CD4-positive, alpha-beta memory T cell (primary cell): ENCODE data around the gene KCNQ1. TPM values are rescaled to one million over a fixed set of nuclear protein-coding genes. Genes with fewer than 3 reads are reported as not detected.
A peak's percentile ranks its signal among the peaks of the same experiment; 100 is the strongest.

Experiments used
- CTCF ChIA-PET: fragments of 350-600 bp; sonication (Branson Sonifier 250); formaldehyde crosslinking; loops from one replicate; lab custom pipeline; 2021; ENCODE audit warnings: inconsistent platforms; ENCODE audit not compliant: partially characterized antibody; lab: Charles Lee
- POLR2A ChIA-PET: fragments of 350-600 bp; sonication (Branson Sonifier 250); formaldehyde crosslinking; loops from one replicate; lab custom pipeline; 2021; ENCODE audit not compliant: partially characterized antibody; lab: Charles Lee
- DNase-seq, 5 donors: peaks; one replicate each; pipeline versions ENCODE4 v3.0.0 to v3.0.0-alpha.2; 2020 to 2022; ENCODE audit warnings: mixed read lengths in 1 of 5
- H3K27ac ChIP-seq: one replicate; pipeline ENCODE4 v1.7.0; 2013; ENCODE audit warnings: low read depth, low read length
- H3K27me3 ChIP-seq: 2 replicates; pipeline ENCODE4 v1.7.0; 2013; ENCODE audit warnings: mild to moderate bottlenecking, low read length, moderate library complexity; ENCODE audit not compliant: insufficient read depth
- H3K36me3 ChIP-seq: 2 replicates; pipeline ENCODE4 v1.7.0; 2013; ENCODE audit warnings: mild to moderate bottlenecking, low read length, moderate library complexity; ENCODE audit not compliant: insufficient read depth
- H3K4me1 ChIP-seq: 2 replicates; pipeline ENCODE4 v1.7.0; 2013; ENCODE audit warnings: mild to moderate bottlenecking, low read length, moderate library complexity; ENCODE audit not compliant: insufficient read depth
- H3K4me3 ChIP-seq, 2 donors: one replicate each; pipeline ENCODE4 v1.7.0; 2013; ENCODE audit warnings: low read length in 2 of 2, mild to moderate bottlenecking in 1 of 2
- H3K9me3 ChIP-seq, 2 donors: one replicate each; pipeline ENCODE4 v1.7.0; 2013; ENCODE audit warnings: low read length in 2 of 2, control low read depth in 1 of 2; ENCODE audit not compliant: control insufficient read depth in 1 of 2
- H3K27ac Mint-ChIP-seq, 7 donors: one replicate each; pipeline ENCODE4 v1.8.0; 2020 to 2021; ENCODE audit warnings: mixed read lengths in 7 of 7, mild to moderate bottlenecking in 6 of 7, inconsistent platforms in 3 of 7, moderate library complexity in 3 of 7
- H3K27me3 Mint-ChIP-seq, 2 donors: one replicate each; pipeline ENCODE4 v1.8.0; 2020 to 2021; ENCODE audit warnings: mixed read lengths in 2 of 2
- H3K36me3 Mint-ChIP-seq, 2 donors: one replicate each; pipeline ENCODE4 v1.8.0; 2020 to 2021; ENCODE audit warnings: mixed read lengths in 2 of 2, inconsistent platforms in 1 of 2, mild to moderate bottlenecking in 1 of 2
- H3K4me1 Mint-ChIP-seq, 4 donors: one replicate each; pipeline ENCODE4 v1.8.0; 2020 to 2021; ENCODE audit warnings: mixed read lengths in 4 of 4, mild to moderate bottlenecking in 1 of 4
- H3K4me3 Mint-ChIP-seq, 8 donors: one replicate each; pipeline ENCODE4 v1.8.0; 2020 to 2021; ENCODE audit warnings: mixed read lengths in 8 of 8, mild to moderate bottlenecking in 7 of 8, moderate library complexity in 6 of 8, inconsistent platforms in 3 of 8
- H3K9me3 Mint-ChIP-seq, 8 donors: one replicate each; pipeline ENCODE4 v1.8.0; 2020 to 2021; ENCODE audit warnings: mixed read lengths in 8 of 8, mild to moderate bottlenecking in 5 of 8, inconsistent platforms in 3 of 8, moderate library complexity in 1 of 8
- intact Hi-C: fragments of 100-400 bp; cut with micrococcal nuclease; formaldehyde crosslinking; loops from one replicate; pipeline ENCODE4 v1.15.1; 2023
- polyA plus RNA-seq, 2 donors: library from polyadenylated mRNA; unstranded; fragments of 300-500 nt; fragmentation: Illumina TruSeq; gene quantifications; one replicate each; pipeline ENCODE4 v1.2.3, GENCODE V29; 2021
- total RNA-seq, 2 experiments: library from RNA; stranded (reverse); gene quantifications; one replicate each; pipeline ENCODE4 v1.2.3, GENCODE V29; 2021

The KCNQ1 gene
- total and polyA plus RNA-seq, 4 experiments from 2014 or later = 5.4 to 21.7 (median 21.5) TPM

DNA sequence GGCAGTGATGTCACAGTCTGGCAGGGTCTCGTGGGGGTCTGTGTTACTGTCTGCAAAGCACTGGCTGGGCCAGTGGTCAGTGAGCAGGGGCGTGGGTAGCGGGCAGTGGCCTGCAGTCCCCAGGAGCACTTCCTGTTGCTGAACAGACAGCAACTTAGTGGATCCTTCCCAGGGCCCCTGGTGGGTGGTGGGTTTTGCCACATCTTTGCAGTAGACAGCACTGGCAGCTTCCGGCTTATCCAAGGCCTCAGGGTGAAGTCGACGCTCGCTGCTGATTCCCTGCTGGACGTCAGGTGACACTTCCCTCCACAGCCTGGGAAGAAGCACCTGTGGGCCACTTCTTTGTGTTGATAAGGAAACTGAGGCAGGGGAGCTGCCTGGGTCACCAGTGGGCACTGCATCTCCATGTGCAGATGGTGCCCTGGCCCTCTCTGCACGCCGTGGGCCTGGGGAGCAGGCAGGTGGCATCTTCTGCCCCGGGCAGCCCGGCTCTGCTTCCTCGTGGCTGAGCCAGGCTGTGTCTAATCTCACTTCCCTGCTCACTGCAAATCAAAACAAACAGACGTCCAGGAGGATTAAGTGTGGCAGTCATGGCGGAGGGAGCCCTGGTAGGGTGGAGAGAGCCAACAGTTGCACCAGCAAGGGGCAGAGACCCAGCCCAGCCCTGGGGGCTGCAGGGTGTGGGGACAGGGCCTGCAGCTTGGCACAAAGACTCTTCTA, 79.8 kb downstream of the KCNQ1 start:
- POLR2A ChIA-PET = no interaction called here
- H3K27me3 Mint-ChIP-seq = no peaks in the 10 kb centered on the region
- intact Hi-C loops = no loop called here

DNA sequence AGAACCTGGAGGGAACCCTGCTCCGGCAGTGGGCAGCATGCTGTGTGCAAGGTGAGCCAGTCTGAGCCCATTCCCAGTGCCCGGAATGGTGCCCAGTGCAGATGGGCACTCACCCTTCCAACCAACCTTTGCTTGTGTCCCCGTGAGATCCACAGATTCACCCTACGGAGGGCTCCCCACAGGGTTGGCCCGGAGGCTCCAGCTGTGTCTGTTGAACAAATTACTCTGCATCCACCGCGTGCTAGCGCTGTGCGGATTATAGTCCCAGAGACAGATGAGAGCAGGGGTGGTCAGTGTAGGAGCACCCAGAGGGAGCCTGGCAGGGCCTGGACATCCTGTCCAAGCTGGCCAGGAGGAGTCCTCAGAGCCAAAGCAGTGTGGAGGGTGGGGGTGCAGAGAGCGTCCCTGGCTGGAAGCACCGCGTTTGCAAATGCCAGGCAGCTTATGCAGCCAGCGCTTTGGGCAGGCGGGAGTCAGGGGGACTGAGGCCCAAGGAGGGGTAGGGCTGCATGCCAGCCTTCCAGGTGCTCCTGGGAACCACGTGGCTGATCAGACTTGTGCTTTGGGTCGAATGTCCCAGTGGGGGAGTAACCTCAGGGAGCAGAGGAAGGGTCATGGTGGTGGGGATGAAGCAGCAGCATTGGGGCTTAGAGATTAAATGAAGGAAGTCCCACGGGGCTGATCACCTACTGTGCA, 80.5 kb downstream of the KCNQ1 start:
- Mint-ChIP-seq H3K27me3 (no peaks in the 10 kb centered on the region), H3K27ac (peak overlapping the region in 5 of 7 donors; percentile 65 to 82 (median 71)), H3K9me3 (no peaks in the 10 kb centered on the region), H3K36me3 (peaks cover under 1 to 4% of the 10 kb centered on the region in 2 donors), H3K4me1 (peaks cover 10 to 40% (median 26%) of the 10 kb centered on the region in 4 donors), H3K4me3 (peak overlapping the region in 5 of 8 donors; percentile 7 to 39 (median 21))
- intact Hi-C loops = no loop called here
- CTCF ChIA-PET = no interaction called here
- DNase-seq = no peak
- H3K4me3 ChIP-seq = no peak overlapping the region
- H3K27me3 ChIP-seq = no peaks in the 10 kb centered on the region
- H3K27ac ChIP-seq = no peak overlapping the region
- peaks cover 14% of the 10 kb centered on the region for H3K4me1 ChIP-seq
- no peaks in the 10 kb centered on the region for H3K9me3 ChIP-seq
- POLR2A ChIA-PET = no interaction called here
- H3K36me3 ChIP-seq = no peaks in the 10 kb centered on the region

More for the DNA sequence above, 79.8 kb downstream of the KCNQ1 start:
- no peak for DNase-seq
- H3K36me3 ChIP-seq = no peaks in the 10 kb centered on the region
- no peak overlapping the region for H3K27ac Mint-ChIP-seq
- H3K4me3 Mint-ChIP-seq = no peak overlapping the region
- no peak overlapping the region for H3K4me3 ChIP-seq
- CTCF ChIA-PET = no interaction called here
- peaks cover 10 to 40% (median 26%) of the 10 kb centered on the region in 4 donors for H3K4me1 Mint-ChIP-seq
- no peaks in the 10 kb centered on the region for H3K9me3 Mint-ChIP-seq
- H3K9me3 ChIP-seq = no peaks in the 10 kb centered on the region
- H3K27ac ChIP-seq = no peak overlapping the region
- H3K27me3 ChIP-seq = no peaks in the 10 kb centered on the region
- H3K36me3 Mint-ChIP-seq = peaks cover 0 to 4% of the 10 kb centered on the region in 2 donors
- H3K4me1 ChIP-seq = peaks cover 14% of the 10 kb centered on the region

DNA sequence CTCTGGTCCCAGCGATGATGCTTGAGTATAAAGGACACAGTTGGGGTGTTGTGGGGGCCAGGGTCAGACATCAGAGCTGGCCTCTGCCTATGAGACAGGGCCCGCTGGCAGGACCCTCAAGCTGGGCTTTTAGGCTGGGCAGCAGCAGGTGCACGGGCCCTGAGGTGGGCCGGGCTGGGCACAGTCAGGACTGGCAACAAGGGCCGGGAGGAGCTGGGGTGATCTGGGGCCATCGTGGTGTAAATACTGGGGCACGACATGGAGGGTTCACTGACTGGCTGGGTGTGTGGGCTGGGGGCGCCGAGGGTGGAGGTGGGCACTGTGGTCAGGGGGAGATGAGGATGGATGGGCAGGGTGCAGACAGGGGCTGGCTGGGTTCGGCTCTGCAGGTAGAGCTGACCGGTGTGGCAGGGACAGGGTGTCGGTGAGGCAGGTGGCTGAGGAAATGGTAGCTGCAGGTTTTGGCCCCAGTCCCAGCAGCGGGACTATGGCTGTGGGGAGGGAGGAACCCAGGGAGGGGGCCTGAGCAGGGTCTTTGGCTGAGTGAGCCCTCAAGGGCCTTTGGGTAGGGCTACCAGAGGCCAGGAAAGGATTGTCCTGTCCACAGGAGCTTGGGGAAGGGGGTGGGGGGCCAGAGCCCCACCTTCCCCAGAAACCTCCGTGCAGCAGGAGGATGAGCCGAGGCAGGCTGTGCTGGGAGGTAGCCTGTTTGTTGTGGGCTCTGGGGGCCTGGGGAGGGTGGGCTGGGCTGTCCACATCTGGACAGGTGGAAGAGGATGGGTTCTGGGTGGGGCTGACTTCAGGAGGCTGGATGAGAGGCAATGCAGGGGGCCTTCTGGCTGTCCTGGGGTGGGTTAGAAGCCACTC, 81.4 kb downstream of the KCNQ1 start:
- H3K4me1 Mint-ChIP-seq = peaks cover 10 to 40% (median 26%) of the 10 kb centered on the region in 4 donors
- POLR2A ChIA-PET = no interaction called here
- H3K36me3 Mint-ChIP-seq = peaks cover 2% of the 10 kb centered on the region in 2 donors
- peak overlapping the region in 6 of 7 donors; percentile 65 to 96 (median 70) for H3K27ac Mint-ChIP-seq
- no peaks in the 10 kb centered on the region for H3K27me3 ChIP-seq
- intact Hi-C loops = no loop called here
- no peaks in the 10 kb centered on the region for H3K9me3 Mint-ChIP-seq
- CTCF ChIA-PET = no interaction called here
- no peak overlapping the region for H3K27ac ChIP-seq
- H3K4me1 ChIP-seq = peaks cover 14% of the 10 kb centered on the region
- H3K36me3 ChIP-seq = no peaks in the 10 kb centered on the region
- H3K27me3 Mint-ChIP-seq = no peaks in the 10 kb centered on the region
- no peaks in the 10 kb centered on the region for H3K9me3 ChIP-seq
- DNase-seq = no peak
- H3K4me3 Mint-ChIP-seq = peak overlapping the region in 7 of 8 donors; percentile 32 to 76 (median 65)
- H3K4me3 ChIP-seq = no peak overlapping the region

DNA sequence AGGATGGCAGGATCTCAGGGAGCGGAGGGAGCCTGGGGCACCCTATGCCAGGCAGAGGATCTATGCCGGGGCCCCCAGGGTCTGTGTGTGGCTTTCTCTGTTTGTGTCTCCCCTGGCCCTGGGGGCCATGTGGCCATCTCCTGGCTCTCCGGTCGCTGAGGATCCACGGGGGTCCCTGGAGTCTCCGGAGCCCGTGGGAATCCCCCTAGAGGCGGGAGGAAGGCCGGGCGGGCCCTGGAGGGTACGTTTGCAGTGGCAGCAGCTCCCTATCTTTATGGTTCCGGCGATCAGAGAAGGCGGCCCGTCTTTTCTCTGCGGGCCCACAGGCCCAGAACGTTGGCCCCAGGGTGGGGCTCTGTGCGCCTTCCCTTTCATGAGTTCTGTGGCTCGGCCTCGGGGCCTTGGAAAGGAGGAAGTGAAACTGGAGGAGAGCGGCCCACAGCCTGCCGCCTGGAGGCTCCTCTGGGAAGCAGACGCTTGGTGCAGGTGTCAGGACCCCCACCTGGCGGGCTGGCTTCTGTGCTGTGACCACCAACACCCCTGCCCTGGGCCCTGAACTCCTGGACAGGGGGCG, 82.1 kb downstream of the KCNQ1 start:
- Histone ChIP-seq H3K9me3 (no peaks in the 10 kb centered on the region), H3K36me3 (no peaks in the 10 kb centered on the region), H3K27me3 (no peaks in the 10 kb centered on the region), H3K4me3 (no peak overlapping the region), H3K27ac (no peak overlapping the region), H3K4me1 (peaks cover 14% of the 10 kb centered on the region)
- Mint-ChIP-seq H3K4me1 (peaks cover 10 to 44% (median 26%) of the 10 kb centered on the region in 4 donors), H3K36me3 (peaks cover 0 to 2% of the 10 kb centered on the region in 2 donors), H3K27me3 (no peaks in the 10 kb centered on the region), H3K4me3 (peak overlapping the region; percentile 32 to 76 (median 64)), H3K9me3 (no peaks in the 10 kb centered on the region), H3K27ac (peak overlapping the region; percentile 42 to 83 (median 57))
- DNase-seq = peak in 1 of 5 donors; percentile 8
- intact Hi-C loops = no loop called here
- ChIA-PET CTCF (interaction anchor here (2.0 kb wide), 1 partner anchor 106 kb away, joined by 6 read pairs; no protein-coding TSS in a partner anchor), POLR2A (no interaction called here)

DNA sequence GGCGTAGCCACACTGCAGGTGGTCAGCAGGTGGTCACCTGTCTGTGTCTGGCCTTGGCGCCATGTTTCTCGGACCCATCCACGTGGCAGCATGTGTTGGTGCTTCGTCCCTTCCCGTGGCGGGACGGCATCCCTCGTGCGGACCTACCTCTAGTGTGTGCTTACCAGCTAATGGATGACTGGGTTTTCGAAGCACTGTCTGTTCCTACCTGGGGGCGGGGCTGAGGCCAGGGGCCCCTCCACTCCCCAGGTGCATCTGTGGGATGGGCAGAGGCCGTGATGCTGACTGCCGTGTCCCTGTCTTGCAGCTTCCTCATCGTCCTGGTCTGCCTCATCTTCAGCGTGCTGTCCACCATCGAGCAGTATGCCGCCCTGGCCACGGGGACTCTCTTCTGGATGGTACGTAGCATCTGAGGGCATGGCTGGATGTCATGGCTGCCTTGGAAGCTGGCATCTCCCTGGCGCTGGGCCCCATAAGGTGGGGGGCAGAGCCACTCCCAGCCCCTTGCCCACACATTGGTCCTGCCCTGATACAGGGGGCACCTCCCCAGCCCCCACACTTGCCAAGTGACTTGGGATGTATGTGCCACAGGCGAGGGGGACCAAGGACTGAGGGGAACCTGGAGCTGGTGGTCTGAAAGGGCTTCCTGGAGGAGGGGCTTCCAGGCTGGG, 82.9 kb downstream of the KCNQ1 start:
- Histone ChIP-seq H3K36me3 (no peaks in the 10 kb centered on the region), H3K4me1 (peaks cover 20% of the 10 kb centered on the region), H3K4me3 (no peak overlapping the region), H3K27me3 (no peaks in the 10 kb centered on the region), H3K27ac (no peak overlapping the region), H3K9me3 (no peaks in the 10 kb centered on the region)
- no peak for DNase-seq
- Mint-ChIP-seq H3K4me3 (no peak overlapping the region), H3K27ac (peak overlapping the region in 3 of 7 donors; percentile 2 to 84 (median 59)), H3K9me3 (no peaks in the 10 kb centered on the region), H3K27me3 (no peaks in the 10 kb centered on the region), H3K4me1 (peaks cover 12 to 49% (median 30%) of the 10 kb centered on the region in 4 donors), H3K36me3 (peaks cover 0 to 2% of the 10 kb centered on the region in 2 donors)
- intact Hi-C loops = no loop called here
- CTCF ChIA-PET = interaction anchor here (1.0 to 2.0 kb wide), 3 partner anchors 100 to 361 kb away, joined by 4 to 6 read pairs (median 5); no protein-coding TSS in a partner anchor
- POLR2A ChIA-PET = interaction anchor here (1.1 kb wide), 1 partner anchor 128 kb away, joined by 3 read pairs; the partner anchor contains the start of gene TSSC4

DNA sequence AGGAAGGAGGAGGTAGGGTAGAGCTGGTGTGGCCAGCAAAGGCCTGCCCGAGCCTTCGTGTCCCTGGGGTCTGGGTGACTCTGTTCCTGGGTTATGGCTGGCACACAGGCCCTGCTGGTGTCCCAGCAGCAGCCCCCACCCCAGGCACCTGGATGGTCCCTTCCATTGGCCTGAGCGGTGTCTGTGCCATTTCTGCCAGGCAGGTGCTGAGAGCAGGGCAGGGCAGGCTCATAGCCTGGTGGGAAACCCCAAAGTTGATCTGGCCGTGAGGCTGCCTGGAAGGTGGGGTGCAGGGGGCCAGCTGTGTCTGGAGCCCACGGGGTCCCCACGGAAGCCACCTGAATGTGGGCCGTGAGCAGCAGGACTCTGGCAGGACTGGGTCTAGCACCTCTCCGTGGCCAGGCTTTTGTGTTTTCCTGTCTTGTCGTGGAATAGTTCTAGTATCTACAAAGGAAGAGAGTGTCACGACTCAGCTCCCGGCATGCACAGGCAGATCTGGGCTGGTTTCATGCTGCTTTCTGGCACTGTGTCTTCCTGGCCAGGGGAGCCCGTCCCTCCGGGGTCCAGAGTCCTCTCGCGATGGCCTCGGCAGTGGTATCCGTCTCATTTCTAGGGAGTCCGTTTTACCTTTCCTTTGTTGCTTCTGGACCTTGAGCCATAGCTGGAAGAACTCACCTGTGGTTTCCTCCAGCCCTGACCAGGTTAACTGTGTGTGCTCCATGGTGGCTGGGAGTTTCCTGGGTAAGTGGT, 83.7 kb downstream of the KCNQ1 start:
- CTCF ChIA-PET = interaction anchor here (1.0 to 2.0 kb wide), 4 partner anchors 101 to 361 kb away, joined by 3 to 6 read pairs (median 4); no protein-coding TSS in a partner anchor
- H3K4me3 Mint-ChIP-seq = peak overlapping the region in 1 of 8 donors; percentile 40
- H3K27me3 Mint-ChIP-seq = no peaks in the 10 kb centered on the region
- H3K27ac Mint-ChIP-seq = peak overlapping the region in 4 of 7 donors; percentile 18 to 58 (median 36)
- Histone ChIP-seq H3K36me3 (no peaks in the 10 kb centered on the region), H3K4me1 (peaks cover 27% of the 10 kb centered on the region), H3K9me3 (no peaks in the 10 kb centered on the region), H3K4me3 (no peak overlapping the region), H3K27me3 (no peaks in the 10 kb centered on the region), H3K27ac (no peak overlapping the region)
- peaks cover 0 to under 1% (median 0%) of the 10 kb centered on the region in 8 donors for H3K9me3 Mint-ChIP-seq
- peaks cover 0 to 2% of the 10 kb centered on the region in 2 donors for H3K36me3 Mint-ChIP-seq
- intact Hi-C loops = no loop called here
- H3K4me1 Mint-ChIP-seq = peaks cover 14 to 55% (median 35%) of the 10 kb centered on the region in 4 donors
- DNase-seq = no peak
- POLR2A ChIA-PET = interaction anchor here (1.1 kb wide), 1 partner anchor 128 kb away, joined by 3 read pairs; the partner anchor contains the start of gene TSSC4
